ENCODE results near the gene NRG4. TPM values are rescaled to one million over a fixed set of nuclear protein-coding genes. Genes with fewer than 3 reads are reported as not detected.

The NRG4 gene, protein sequence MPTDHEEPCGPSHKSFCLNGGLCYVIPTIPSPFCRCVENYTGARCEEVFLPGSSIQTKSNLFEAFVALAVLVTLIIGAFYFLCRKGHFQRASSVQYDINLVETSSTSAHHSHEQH
- total RNA-seq: 0.50 and 0.80 TPM in 2 replicates
- 0.90 and 1.5 TPM in 2 replicates for polyA plus RNA-seq

DNA sequence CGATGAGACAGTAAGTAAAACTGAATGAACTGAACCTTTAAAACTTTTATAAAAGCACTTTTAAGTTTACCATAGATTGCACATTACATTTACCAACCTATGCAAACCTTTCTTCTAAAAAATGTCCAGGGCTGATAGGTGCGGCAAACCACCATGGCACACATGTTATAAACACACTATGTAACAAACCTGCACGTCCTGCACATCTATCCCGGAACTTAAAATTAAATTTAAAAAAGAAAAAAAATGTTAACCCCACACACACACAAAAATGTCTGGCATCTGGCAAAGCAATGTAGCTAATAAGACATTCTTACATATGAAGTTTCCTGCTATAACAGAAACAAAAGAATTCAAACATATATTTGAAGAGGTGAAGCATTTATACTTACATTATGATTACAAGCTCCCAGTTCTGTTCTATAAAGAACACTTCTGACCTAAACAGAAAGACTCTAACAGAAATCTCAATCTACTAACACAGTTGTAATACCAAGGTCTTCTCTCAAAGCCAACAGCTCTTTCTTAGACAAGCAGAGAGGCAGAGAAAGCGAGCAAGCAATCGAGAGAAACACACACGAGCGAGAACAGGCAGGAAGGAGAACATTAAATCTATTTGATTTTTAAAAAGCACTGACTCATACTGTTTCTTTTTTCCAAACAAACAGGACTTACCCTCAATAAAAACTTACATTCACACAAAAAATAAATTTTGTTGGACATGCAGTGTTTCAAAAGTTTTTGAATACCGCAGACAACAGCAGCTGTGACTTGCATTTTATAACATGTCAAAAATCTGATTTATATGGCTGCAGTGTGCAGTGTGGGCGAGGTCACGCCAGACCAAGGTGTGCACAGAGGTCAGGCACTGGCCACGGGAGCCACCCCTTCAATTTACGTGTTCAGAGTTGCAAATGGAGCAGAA is at the start of gene NRG4:
Gene NRG4, minus strand, starts transcription at position 798 of the 925 bp plus-strand sequence. CDS start 1,194 bp downstream, outside the sequence.
- H3K36me3 ChIP-seq (replicated peaks; ENCODE audit: insufficient read depth, low read depth): no peaks in the 10 kb centered on the region
- WGBS (ENCODE audit: low lambda C conversion rate, missing lambda C conversion rate): 46% methylated on average over 13 of the region's 13 CpGs
- no peak for DNase-seq (ENCODE audit: low spot score)
- H3K4me1 ChIP-seq (ENCODE audit: insufficient read depth): no peaks in the 10 kb centered on the region
- H3K4me3 ChIP-seq: no peak within 1 kb of the TSS
- TF ChIP-seq EZH2phosphoT487 (IDR thresholded peaks at IDR 0.05; ENCODE audit: low read depth, severe bottlenecking, unreplicated experiment): no peak
- TF ChIP-seq CTCF (IDR thresholded peaks at IDR 0.05; ENCODE audit: poor library complexity): no peak
- no peak for TF ChIP-seq EZH2 (IDR thresholded peaks at IDR 0.05; ENCODE audit: borderline replicate concordance)
- no peaks in the 10 kb centered on the region for H3K27me3 ChIP-seq
- H3K9me3 ChIP-seq (ENCODE audit: low read depth): no peaks in the 10 kb centered on the region
- no peaks in the 10 kb centered on the region for H4K20me1 ChIP-seq (ENCODE audit: insufficient read depth, poor library complexity, severe bottlenecking)
- no peak within 1 kb of the TSS for H2AFZ ChIP-seq
- H3K27ac ChIP-seq: peak within 1 kb of the TSS; percentile 2
- no peaks in the 10 kb centered on the region for H3K9me2 ChIP-seq (replicated peaks; ENCODE audit: insufficient read depth)
- H3K79me2 ChIP-seq: no peaks in the 10 kb centered on the region
- peak within 1 kb of the TSS; percentile 59 for H3K4me2 ChIP-seq

GRCh38 chr15:76061700-76062099 is 49.5 kb upstream of the NRG4 start:
- H3K27me3 ChIP-seq: peaks cover 33% of the 10 kb centered on the region
- no peak overlapping the region for H2AFZ ChIP-seq
- DNase-seq (ENCODE audit: low spot score): no peak
- no peaks in the 10 kb centered on the region for H3K79me2 ChIP-seq
- H3K9me3 ChIP-seq (ENCODE audit: low read depth): no peaks in the 10 kb centered on the region
- no peaks in the 10 kb centered on the region for H3K4me1 ChIP-seq (ENCODE audit: insufficient read depth)
- TF ChIP-seq EZH2phosphoT487 (IDR thresholded peaks at IDR 0.05; ENCODE audit: low read depth, severe bottlenecking, unreplicated experiment) (no peak), EZH2 (IDR thresholded peaks at IDR 0.05; ENCODE audit: borderline replicate concordance) (no peak), CTCF (IDR thresholded peaks at IDR 0.05; ENCODE audit: poor library complexity) (no peak)
- no peaks in the 10 kb centered on the region for H3K36me3 ChIP-seq (replicated peaks; ENCODE audit: insufficient read depth, low read depth)
- H3K4me2 ChIP-seq: no peak overlapping the region
- H3K4me3 ChIP-seq: no peak overlapping the region
- H4K20me1 ChIP-seq (ENCODE audit: insufficient read depth, poor library complexity, severe bottlenecking): no peaks in the 10 kb centered on the region
- H3K9me2 ChIP-seq (replicated peaks; ENCODE audit: insufficient read depth): no peaks in the 10 kb centered on the region
- 70% methylated on average over 5 of the region's 5 CpGs for WGBS (ENCODE audit: low lambda C conversion rate, missing lambda C conversion rate)
- H3K27ac ChIP-seq: no peak overlapping the region

DNA sequence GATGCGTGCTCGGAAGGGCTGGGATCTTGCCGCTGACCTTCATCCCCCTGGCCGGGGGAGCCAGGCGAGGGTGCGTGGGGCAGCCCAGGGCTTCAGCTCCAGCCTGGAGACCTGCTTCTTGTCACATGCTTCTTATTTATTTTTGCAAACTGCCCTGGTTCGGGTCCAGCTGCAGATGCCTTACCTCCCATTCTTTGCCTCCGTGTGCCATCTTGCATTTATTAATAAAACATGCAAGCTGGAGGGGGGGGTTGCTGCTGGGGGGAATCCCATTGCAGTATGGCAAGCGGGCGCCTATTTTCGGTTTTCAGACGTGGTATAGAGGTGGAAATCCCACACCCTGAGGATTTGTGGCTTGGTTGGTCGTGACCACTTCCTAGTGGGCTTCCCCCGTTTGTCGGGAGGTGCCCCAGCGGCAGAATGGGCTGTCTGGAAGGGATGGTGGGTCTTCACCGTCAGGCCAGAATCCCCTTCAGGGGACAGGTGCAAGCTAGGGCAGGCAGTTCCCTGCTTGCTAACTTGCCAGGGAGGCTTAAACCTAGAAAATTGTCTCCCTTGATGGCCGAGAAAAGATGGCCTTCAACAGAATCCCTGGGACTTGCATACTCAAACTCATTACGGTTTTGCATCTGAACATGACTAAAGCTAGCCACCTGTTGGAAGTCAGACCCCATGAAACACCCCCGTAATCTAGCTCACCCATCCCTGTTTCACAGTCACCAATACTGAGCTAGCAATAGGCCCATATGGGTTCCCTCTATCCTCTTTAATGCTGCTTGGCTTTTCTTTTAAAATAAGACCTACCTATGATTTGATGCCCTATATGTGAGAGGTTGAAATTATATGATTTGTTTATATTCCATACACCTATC is 48.1 kb upstream of the NRG4 start:
- Histone ChIP-seq H3K4me3 (peak overlapping the region; percentile 88), H3K27ac (no peak overlapping the region), H3K79me2 (no peaks in the 10 kb centered on the region), H3K9me3 (ENCODE audit: low read depth) (no peaks in the 10 kb centered on the region), H4K20me1 (ENCODE audit: insufficient read depth, poor library complexity, severe bottlenecking) (no peaks in the 10 kb centered on the region), H3K36me3 (replicated peaks; ENCODE audit: insufficient read depth, low read depth) (no peaks in the 10 kb centered on the region), H3K4me2 (peak overlapping the region; percentile 89), H2AFZ (peak overlapping the region; percentile 85), H3K27me3 (peaks cover 33% of the 10 kb centered on the region), H3K9me2 (replicated peaks; ENCODE audit: insufficient read depth) (no peaks in the 10 kb centered on the region), H3K4me1 (ENCODE audit: insufficient read depth) (no peaks in the 10 kb centered on the region)
- WGBS (ENCODE audit: low lambda C conversion rate, missing lambda C conversion rate): 22% methylated on average over 20 of the region's 20 CpGs
- no peak for DNase-seq (ENCODE audit: low spot score)
- TF ChIP-seq EZH2 (IDR thresholded peaks at IDR 0.05; ENCODE audit: borderline replicate concordance): no peak
